ELR (cell line): ENCODE data around the gene MYMK.
"Not testable (repeated sequence)": the region's sequence is repeated elsewhere in the genome, so short reads cannot be mapped to it uniquely, and the experiment has no call there.

Experiments used
- DNase-seq: peaks from one replicate; pipeline ENCODE4 v3.0.0-alpha.2; 2015; ENCODE audit warnings: low read depth

MYMK gene, protein sequence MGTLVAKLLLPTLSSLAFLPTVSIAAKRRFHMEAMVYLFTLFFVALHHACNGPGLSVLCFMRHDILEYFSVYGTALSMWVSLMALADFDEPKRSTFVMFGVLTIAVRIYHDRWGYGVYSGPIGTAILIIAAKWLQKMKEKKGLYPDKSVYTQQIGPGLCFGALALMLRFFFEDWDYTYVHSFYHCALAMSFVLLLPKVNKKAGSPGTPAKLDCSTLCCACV

DNA sequence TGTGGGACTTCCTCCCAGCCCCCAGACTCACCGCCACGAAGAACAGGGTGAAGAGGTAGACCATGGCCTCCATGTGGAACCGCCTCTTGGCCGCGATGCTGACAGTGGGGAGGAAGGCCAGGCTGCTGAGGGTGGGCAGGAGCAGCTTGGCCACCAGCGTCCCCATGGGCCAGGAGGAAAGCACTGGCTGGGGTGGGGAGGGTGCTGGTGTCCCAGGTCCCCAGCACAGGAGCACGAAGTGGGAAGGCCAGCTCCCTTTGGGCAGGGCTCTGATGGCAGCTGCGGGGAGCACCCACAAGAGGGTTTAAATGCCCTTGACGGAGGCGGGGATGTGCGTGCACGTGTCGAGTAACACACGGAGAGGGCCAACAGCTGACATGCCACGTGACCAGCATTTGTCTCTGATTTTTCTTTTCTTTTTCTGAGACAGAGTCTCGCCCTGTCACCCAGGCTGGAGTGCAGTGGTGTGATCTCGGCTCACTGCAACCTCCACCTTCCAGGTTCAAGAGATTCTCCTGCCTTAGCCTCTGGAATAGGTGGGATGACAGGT is at the start of gene MYMK:
TSS of gene MYMK (minus strand) at position 281 of the 550 bp plus-strand sequence. CDS start at position 166, 115 bp downstream.
- DNase-seq = no peak

DNA sequence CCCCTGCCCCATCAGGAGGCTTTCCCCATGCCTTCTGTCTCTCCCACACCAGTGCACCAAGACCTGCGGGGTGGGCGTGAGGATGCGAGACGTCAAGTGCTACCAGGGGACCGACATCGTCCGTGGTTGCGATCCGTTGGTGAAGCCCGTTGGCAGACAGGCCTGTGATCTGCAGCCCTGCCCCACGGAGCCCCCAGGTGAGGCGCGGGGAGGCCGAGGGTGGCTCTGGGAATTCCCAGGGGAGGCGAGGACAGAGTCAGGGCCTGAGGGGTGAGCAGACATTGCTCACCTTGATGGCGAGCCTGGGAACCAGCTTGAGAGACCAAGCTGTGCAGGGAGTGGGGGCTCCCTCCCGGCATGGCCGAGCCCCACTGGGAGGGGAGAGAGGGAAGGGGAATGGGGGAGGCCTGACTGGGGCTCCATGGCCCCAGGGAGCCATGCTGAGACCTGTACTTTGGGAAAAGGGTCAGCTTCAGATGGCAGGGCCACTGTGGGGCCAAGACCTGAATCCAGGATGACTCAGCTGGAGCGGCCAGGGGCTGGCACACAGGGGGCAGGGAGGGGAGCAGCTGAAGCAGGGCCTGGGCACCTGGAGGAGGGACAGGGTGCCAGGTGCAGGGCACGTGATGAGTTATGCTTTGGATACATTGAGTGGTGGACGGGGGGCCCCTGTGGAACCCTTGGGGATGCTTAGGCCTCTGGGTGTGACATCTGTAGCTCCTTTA is 49.2 kb upstream of the MYMK start:
- no peak for DNase-seq

DNA sequence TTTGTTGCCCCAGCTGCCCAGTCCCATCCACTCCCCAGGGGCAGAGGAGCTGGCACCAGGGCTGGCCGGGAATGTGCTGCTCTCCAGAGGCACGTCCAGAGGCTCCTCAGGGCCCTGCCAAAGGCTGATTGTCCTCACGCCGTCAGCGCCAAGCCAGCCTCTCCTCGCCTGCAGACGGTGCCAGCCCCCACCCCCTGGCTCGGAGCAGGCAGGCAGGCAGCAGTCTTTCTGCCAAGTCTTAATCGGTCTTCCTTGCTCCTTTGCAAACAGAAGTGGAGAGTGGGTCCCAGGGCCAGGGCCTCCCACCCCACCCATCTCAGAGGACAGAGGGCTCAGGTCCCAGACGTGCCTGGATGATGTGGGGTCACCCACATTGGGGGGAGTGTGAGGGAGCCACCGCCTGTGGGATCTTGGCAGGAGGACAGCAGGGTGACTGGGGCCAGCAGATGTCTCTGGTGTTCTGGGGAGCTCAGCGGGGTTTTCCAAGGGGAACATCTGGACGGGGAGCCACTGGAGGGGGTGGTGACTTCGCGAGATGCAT is 48.1 kb upstream of the MYMK start:
- no peak for DNase-seq

DNA sequence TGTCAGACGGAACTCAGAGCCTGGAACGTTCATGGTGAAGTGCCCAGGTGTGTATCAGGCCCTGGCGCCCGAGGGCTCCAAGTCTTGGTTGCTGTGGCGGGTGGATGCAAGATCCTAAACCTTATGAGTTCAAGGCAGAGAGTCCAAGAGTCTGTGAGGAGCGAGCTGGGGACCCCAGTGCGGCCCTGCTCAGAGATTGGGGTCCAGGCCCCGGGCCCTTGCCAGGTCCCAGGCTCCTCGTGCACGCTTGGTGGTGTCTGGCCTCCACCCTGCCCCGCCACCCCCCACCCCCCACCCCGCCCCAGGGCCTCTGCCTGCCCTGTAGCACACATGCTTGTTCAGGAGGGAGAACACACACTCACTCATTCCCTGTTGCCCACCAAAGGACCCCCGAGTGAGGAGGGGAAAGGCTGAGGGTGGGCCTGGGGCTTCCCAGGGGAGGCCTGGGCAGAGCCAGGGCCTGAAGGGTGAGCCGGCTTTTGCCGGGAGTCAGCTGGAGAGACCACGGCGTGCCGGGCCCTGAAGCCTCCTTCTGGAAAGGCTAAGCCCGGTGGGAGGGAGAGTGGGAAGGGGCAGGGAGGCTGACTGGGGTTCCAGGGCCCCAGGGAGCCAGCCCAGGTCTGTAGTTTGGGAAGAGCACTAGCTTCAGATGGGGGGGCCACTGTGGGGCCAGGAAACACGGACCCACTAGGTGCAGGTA is 47.3 kb upstream of the MYMK start:
- no peak for DNase-seq

DNA sequence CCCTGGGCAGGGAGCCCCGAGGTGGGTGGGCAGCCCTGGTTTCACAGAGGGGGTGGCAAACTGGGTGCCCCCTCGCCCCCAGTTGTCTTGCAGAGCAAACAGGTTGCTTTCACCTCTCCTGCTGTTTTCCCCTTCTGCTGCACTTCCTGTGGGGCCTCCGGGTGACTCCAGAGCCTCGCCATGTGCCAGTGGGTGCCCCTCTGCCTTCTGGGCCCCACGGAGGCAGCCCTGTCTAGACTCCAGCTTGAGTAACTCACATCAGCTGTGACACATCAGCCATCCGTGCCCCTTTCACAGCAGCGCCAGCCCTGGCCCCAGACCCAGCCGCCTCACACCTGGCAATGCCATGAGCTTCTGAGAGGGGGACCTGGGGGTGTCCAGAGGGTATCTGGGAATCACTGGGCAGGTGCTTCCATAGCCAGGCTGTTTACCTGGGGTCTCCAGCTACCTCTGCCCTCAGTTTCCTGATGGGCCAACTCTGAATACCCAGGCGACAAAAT is 46.7 kb upstream of the MYMK start:
- no peak for DNase-seq

DNA sequence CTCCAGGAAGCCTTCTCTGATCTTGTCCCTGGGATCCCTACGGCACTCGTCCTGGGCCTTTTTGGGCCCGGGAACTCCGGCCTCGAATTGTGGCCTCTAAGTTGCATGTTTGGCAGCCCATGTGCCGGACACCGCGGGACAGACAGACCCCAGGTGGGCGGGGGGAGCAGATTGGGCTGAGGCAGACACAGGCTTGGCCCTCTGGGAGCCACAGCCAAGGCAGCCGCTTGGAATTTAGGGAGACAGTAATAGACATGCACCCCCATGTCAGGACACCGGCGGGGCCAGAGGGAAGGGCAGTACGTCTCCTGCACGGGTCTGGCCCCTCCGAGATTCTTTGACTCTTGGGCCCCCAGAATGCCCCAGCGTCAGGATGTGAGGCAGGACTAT is 45.9 kb upstream of the MYMK start:
- DNase-seq = no peak

DNA sequence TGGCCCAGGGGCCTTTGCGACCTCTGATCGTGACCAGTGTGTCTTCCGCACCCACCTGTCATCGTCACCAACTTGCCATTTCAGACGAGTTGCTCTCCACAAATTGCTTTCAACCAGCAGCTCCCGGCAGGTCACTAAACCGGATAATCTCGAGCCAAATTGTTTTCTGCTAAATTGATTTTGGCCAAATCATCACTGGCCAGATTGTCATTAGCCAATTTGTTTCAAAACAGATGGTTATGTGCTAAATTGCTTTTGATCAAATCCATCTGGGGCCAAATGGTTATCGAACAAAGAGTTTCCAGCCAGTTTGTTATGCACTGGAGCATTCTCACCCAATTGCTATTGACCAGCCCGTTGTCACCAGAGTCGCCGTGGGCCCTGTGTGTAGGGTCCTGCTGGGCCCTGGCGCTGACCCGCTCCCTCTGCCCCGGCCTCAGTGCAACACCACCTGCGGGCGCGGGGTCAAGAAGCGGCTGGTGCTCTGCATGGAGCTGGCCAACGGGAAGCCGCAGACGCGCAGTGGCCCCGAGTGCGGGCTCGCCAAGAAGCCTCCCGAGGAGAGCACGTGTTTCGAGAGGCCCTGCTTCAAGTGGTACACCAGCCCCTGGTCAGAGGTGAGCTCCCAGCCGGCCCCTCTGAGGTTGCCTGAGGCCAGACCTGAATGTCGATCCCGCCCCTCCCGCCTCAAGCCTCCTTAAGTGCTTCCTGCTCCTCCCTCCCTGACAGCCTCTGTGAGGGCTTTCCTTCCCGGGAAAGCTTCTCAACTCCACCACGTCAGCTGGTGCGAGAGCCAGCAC is 45.3 kb upstream of the MYMK start:
- no peak for DNase-seq

DNA sequence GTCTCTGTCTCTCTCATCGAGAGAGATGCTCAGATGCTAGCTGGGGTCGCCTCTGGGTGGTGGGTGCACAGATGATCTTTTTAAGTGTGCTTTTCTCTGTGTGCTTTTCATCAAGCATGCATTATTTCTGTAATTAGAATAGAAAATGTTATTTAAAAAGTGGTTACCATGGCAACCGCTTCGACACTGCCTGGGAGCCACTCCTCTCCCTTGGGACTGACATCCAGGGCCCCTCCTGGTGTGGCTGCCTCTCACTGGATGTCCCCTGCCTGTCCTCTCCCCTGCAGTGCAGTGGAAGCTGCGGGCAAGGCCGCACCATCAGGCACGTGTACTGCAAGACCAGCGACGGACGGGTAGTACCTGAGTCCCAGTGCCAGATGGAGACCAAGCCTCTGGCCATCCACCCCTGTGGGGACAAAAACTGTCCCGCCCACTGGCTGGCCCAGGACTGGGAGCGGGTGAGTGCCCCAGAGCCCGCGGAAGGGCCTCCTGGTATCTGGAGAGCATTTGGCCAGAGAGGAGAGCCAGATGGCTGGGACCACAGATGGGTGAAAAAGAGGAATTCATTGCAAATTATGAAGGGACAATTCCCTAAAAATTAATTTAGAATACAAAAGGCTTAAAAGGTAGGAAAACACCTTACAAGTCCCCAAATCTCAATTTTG is 44.5 kb upstream of the MYMK start:
- no peak for DNase-seq

DNA sequence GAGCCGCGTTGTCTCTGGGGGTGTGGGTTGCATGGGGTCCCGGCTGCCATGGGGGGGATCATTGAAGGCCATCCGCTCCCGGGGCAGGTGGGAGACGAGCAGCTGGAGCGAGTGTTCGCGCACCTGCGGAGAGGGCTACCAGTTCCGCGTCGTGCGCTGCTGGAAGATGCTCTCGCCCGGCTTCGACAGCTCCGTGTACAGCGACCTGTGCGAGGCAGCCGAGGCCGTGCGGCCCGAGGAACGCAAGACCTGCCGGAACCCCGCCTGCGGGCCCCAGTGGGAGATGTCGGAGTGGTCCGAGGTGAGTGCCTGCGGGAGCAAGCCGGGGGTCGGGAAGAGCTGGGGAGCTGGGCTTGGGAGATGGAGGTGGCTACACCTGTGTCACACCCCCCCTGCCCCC is 43.4 kb upstream of the MYMK start:
- DNase-seq = no peak

DNA sequence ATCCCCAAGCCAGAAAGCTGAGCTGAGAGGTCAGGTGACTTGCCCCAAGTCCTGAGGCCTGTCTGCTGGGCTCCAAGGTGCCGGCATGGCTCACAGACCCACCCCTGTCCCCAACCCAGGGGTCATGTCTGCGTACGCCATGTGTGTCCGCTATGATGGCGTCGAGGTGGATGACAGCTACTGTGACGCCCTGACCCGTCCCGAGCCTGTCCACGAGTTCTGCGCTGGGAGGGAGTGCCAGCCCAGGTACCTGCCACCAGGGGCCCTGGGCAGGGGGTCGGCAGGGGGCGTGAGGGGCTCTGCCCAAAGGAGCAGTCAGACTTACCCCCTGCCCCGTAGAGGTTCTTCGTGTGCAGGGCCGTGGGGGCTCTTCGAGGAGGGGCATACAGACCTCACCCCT is 42.1 kb upstream of the MYMK start:
- no peak for DNase-seq

DNA sequence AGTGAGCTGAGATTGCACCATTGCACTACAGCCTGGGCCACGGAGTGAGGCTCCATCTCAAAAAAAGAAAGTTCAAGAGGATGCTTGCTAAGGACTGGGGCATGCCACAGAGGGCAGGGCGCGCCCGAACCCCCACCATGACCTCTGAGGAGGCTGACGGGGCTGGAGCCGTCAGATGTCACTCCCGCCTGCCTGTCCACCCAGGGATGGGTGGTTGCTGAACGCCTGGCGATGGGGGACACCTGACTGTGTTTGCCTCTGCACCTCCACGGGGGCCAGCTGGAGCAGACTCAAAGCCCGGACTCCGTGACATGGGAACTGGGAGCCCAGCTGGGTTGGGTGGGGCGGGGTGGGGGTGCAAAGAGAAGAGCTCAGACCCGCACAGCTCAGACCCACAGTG is 41.6 kb upstream of the MYMK start:
- DNase-seq = no peak

DNA sequence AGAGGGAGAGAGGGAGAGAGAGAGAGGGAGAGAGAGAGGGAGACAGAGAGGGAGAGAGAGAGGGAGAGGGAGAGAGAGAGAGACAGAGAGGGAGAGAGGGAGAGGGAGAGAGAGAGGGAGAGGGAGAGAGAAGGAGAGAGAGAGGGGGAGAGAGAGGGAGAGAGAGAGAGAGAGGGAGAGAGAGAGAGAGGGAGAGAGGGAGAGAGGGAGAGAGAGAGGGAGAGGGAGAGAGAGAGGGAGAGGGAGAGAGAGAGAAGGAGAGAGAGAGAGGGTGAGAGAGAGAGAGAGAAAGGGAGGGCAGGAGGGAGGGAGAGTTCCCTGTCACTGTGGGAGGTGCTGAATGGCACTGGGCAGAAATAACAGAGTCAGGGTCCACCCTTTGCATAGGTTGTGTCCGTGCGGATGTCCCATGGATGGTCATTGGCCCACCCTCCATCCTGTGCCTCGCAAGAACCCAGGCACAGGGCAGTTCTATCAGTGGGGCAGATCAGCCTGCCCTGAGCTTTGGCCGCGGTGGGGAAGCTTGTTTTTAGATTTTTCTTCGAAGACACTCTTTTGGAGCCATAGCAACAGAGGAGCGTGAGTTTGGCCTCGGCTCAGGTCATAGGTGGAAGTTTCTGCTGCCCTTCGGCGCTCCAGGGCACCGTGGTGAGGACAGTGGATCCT is 39.8 kb upstream of the MYMK start:
- no peak for DNase-seq

DNA sequence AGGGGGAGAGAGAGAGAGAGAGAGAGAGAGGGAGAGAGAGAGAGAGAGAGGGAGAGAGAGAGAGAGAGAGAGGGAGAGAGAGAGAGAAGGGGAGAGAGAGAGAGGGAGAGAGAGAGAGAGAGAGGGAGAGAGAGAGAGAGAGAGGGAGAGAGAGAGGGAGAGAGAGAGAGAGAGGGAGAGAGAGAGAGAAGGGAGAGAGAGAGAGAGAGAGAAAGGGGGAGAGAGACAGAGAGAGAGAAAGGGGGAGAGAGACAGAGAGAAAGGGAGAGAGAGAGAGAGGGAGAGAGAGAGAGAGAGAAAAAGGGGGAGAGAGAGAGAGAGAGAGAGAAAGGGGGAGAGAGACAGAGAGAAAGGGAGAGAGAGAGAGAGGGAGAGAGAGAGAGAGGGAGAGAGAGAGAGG is 39.1 kb upstream of the MYMK start:
- DNase-seq = not testable (repeated sequence)

DNA sequence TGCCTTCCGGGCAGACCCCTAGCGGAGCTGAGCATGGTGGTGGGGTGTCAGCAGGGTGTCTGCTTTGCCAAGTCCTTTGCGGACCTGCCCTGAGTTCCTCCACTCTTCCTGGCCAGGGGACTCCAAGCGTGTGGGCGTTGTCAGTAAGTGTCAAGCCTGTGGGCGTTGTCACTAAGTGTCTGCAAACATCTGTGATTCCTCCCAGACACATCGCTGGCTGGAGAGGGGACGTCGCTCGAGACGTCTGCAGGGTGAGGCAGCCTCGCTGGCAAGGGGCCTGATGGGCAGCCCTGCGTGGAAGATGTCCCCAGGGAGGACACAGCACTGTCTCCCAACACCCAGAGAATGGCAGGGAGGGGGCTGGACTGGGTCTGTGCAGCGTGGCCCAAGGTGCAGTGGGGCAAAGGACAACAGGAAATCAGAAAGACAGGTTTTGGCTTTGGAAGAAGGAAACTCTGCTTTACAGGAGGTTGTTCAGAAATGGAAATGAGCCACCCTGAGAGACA is 38.6 kb upstream of the MYMK start:
- DNase-seq = no peak

DNA sequence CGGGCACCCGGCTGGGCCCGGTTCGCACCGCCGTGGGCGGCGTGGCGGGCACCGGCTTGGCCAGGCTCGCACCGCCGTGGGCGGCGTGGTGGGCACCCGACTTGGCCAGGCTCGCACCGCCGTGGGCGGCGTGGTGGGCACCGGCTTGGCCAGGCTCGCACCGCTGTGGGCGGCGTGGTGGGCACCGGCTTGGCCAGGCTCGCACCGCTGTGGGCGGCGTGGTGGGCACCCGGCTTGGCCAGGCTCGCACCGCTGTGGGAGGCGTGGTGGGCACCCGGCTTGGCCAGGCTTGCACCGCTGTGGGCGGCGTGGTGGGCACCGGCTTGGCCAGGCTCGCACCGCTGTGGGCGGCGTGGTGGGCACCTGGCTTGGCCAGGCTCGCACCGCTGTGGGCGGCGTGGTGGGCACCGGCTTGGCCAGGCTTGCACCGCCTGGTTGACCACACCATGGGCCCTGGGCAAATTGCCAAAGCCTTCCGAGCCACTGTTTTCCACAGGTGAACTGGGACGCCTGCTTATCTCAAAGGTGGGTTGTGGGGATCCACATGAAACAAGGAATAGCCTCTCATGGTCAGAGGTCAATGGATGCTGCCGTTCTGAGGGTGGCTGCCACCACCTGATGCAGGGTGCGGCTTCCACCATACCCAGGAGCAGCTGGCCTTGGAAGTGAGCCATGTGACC is 38.0 kb upstream of the MYMK start:
- no peak for DNase-seq

DNA sequence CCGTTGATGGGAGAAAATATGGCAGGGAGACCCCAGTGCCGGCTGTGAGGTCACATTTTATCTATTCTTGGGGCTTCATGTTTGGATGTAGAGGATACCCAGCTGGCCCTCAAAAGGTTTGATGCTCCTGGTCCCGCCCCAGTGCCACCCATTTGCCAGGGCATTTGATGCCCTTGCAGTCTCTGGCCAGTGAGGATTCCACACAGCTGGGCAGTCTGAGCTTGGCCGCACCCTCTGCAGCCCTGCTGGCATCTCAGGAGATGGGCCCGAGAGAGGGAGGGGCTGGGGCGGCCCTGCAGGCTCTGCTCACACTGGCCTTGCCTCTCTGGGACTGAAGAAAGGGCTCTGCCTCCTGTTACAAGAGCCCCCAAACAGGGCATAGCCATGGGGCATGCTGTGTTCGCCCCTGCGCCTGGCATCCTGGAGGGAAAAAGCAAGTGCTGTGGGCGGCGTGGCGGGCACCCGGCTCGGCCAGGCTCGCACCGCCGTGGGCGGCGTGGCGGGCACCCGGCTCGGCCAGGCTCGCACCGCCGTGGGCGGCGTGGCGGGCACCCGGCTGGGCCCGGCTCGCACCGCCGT is 37.3 kb upstream of the MYMK start:
- no peak for DNase-seq

DNA sequence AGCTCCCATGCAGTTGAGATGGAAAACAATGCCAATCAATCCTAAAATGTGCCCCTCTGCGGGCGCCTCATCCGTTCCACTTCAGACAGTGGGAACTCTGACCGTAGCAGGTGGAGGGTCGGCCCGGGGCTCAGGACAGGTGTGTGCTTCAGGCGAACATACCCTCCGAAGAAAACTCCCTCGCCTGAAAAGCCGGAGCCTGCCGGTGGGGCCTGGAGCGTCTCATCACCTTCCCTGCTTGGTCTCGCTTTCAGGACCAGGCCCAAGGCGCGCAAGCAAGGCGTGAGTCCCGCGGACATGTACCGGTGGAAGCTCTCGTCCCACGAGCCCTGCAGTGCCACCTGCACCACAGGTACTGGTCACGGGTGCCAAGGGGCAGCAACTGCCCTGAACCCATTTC is 36.2 kb upstream of the MYMK start:
- DNase-seq = no peak

DNA sequence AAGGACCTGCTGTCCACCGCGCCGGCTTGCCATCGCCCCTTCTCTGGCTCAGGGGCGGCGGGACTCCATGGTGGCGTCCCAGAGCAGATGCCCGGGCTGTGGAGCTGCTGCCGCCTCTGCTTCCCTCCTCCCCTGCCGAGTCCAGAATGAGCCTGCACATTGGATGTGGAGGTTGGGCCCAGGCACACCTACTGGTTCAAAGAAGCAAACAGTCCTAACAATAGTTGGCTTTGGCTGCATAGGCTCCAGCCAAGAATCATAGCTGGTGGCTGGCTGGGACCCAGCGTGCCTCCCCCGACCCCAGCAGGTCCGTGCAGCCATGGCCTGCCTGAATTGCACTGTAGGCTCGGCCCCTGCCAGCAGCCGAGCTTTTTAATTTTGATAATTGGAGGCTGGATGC is 35.6 kb upstream of the MYMK start:
- no peak for DNase-seq
